GM12865 (cell line): Measurements from ENCODE around the gene FAM20C.

ENCODE experiments used
- DNase-seq: peaks from one replicate; pipeline ENCODE4 v3.0.0; 2010; ENCODE audit warnings: low read depth
- H3K4me3 ChIP-seq: 2 replicates; pipeline ENCODE4 v1.5.1; 2011; ENCODE audit warnings: mild to moderate bottlenecking, low read depth, low read length, control low read depth
- TF ChIP-seq, protein P1 (sequence below): IDR thresholded peaks from 2 replicates; pipeline ENCODE4 v1.5.1; 2011; ENCODE audit warnings: low read length, control low read depth, low read depth, inconsistent platforms; ENCODE audit not compliant: insufficient read depth; ENCODE audit errors: missing control alignments

Gene FAM20C

DNA sequence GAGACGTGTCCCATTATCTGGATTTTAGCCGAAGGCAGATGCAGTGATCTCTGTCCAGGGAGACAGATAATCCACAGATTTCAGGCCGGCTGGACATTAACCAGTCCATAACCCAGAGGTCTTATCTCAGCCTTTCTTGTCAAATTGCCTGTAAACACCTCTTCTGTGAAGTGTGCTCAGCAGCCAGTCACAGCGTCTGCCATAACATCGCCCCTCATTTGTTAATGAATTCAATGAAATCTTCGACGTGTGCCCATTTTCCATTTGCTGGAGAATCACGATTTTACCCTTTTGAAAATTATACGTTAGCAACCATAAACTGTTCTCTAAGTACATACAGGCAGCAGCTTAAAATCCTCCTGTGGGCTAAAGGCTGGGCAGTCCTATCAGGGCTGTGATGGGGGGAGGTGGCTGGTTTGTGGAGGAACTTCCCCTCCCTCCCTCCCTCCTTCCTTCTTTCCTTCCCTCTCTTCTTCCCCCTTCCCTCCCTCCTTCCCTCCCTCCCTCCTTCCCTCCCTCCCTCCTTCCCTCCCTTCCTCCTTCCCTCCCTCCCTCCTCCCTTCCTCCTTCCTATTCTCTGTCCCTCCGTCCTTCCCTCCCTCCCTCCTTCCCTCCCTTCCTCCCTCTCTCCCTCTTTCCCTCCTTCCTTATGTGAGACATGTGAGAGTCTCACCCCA, 26.6 kb upstream of the FAM20C start:
- TF ChIP-seq, protein P1, sequence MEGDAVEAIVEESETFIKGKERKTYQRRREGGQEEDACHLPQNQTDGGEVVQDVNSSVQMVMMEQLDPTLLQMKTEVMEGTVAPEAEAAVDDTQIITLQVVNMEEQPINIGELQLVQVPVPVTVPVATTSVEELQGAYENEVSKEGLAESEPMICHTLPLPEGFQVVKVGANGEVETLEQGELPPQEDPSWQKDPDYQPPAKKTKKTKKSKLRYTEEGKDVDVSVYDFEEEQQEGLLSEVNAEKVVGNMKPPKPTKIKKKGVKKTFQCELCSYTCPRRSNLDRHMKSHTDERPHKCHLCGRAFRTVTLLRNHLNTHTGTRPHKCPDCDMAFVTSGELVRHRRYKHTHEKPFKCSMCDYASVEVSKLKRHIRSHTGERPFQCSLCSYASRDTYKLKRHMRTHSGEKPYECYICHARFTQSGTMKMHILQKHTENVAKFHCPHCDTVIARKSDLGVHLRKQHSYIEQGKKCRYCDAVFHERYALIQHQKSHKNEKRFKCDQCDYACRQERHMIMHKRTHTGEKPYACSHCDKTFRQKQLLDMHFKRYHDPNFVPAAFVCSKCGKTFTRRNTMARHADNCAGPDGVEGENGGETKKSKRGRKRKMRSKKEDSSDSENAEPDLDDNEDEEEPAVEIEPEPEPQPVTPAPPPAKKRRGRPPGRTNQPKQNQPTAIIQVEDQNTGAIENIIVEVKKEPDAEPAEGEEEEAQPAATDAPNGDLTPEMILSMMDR = no peak

DNA sequence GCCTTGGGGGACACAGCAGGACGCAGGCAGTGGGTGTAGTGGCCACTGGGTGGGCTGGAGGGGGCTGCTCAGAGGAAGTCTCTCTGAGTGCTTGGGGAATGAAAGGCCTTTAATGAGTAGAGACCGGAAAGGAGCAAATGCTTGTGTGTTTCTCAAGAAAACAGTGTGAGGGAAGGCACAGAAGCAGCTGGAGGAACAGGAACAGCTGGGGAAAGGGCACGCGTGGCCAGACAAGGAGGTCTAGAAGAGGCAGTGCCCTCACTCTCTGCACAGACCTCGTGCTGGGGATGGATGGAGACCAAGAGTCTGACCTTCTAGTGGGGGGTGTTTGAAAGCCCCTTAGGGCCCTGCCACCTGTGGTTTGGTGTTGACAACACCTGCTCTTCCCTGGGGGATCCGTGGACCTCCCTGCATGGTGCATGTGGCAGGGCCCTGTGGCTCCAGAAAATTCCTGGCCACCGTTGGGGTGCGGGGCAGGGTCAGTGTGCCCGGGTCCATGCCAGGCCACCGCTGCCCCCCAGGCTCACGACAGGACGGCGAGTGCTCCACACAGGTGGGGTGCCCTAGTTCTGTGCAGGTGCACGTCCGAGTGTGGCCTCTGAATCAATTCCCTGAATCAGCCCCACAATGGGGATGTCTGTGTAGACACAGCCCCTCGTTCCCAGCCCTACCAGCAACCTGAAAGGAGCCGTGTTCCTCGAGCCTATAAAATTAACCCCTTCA, 25.9 kb upstream of the FAM20C start:
- no peak overlapping the region for H3K4me3 ChIP-seq
- no peak for DNase-seq
- TF ChIP-seq, protein P1 = no peak

More for the DNA sequence above, 26.6 kb upstream of the FAM20C start:
- no peak overlapping the region for H3K4me3 ChIP-seq
- DNase-seq = no peak

DNA sequence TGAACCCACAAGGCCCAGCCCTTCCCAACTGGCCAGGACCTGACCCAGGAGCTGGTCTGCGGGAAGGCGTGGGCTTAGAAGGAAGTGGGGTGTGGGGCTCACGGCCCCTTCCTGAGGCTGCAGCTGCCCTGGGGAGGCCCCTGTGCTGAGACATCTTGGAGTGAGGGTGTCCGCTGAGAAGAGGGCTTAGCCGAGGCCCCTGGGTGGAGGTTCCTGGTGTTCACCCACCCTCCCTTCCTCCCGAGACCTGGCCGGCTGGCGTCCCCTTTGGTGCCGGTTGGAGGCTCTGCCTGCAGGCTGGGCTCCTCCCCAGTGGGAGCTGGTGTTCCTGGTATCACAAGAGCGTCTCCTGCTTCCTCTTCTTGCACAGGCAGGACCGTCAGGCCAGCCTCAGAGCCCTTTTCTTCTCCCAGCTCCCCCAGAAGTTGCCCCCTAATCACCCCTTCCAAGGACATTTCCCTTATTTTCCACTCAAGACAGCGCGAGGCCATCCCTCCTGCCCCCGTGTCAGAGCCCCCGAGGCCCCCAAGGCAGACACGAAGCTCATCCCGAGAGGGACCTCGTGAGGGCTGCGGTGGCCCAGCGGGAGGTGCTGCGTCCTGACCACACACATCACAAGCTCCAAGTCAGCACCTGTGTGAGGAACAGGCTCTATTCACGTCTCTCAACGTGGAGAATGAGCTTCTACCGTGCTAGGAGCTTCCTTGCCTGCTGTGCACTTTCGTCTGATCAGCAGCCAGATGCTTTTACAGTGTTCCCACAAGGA, 25.1 kb upstream of the FAM20C start:
- TF ChIP-seq, protein P1 = no peak
- no peak overlapping the region for H3K4me3 ChIP-seq
- no peak for DNase-seq

DNA sequence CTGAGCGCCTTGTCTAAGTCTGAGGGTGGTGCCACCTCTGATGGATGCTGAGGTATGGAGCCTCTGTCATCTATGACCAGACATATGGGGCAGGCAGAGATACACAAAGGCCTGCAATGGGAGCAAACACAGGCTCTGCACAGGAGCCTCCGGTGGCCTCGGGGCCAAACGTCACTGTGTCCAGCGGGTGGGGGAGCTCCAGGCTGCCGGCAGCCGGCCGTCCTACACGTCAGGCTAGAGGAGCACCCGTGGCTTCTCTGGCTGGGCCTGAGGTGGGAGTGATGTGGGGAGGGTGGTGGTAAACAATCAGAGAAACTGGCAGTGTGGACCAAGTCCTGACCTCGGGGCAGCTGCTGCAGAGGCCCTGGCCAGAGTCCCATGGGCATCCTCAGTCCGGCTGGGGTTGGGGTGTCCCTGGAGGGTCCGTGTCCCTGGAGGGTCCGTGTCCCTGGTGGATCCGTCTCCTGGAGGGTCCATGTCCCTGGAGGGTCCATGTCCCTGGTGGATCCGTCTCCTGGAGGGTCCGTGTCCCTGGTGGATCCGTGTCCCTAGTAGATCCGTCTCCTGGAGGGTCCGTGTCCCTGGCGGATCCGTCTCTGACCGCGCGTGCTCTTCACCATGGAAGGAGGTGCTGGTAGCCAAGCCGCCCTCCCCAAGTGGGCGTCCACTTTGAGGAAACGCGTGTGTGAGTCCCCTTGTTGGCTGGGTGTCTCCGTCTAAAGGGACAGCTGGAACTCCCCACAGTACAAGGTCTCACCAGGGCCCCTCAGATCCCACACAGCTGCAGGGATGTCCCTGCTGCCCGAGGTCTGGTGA, 24.2 kb upstream of the FAM20C start:
- TF ChIP-seq, protein P1 = no peak
- DNase-seq = no peak
- H3K4me3 ChIP-seq = no peak overlapping the region

DNA sequence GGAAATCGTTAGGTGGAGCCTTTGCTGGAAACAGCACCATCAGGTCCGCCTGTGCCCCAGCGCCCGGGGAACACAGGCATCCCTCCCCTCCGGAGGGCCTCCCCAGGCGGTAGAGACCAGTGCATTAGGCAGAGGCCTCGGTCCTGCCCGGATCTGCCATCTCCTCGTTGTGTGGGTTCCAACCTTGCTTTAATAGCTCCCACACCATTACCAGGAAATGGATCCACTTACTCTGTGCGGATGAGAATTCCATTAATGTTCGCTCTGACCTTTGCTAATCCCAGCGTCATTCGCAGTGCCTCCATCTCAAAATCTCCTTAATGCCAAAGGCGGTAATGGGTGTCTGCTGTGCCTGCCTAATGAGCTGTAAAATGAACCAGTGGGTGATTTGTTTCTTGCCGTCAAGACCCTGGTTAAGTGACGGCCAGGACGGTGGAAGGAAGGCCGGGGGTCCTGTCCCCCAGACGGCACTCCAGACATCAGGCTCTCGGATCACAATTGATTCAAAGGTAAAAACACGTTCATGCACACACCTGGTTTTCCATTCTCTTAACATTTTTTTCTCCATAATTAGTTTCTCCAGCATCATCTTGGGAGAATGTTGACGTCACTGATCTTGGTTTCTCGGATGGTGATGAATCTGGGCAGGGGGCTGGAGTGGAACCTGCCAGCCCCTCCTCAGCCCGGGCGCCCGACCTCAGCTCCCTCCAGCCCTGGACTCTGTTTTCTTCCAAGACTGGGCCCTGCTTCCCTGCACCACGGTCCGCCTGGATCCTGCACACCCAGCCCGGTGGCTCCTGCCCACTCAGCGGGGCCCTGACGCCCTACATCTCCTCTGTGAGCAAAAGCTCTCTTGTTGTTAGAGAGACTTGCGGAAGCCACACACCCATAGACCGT, 22.8 kb upstream of the FAM20C start:
- no peak for DNase-seq
- H3K4me3 ChIP-seq = no peak overlapping the region
- TF ChIP-seq, protein P1 = no peak
